Measurements from ENCODE around the gene ZNF407.

Gene ZNF407

GRCh38 chr18:74679006-74679678, 81.5 kb downstream of the ZNF407 start:
- DNase-seq (ENCODE audit: low read depth in 2 of 2) = no peak

DNA sequence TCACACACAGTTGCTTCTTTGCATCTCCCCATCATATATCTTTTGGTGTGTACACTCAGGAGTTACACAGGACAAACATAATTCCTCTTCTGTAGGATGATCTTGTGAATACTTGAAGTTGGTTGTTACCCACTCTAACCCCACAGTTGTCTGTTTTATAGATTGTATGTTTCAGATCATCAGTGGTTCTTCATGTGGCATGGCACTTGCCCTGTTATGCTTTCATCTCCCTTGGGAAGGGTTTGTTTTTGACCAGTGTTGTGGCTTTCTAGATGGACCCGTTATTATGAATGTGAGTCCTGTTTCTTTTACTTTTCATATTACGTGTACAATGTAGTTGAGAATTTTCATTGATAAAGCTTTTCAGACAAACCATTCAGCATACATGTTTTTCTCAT, 82.0 kb downstream of the ZNF407 start:
- DNase-seq (ENCODE audit: low read depth in 2 of 2) = no peak

GRCh38 chr18:74682141-74682990, 84.7 kb downstream of the ZNF407 start:
- no peak for DNase-seq (ENCODE audit: low read depth in 2 of 2)

DNA sequence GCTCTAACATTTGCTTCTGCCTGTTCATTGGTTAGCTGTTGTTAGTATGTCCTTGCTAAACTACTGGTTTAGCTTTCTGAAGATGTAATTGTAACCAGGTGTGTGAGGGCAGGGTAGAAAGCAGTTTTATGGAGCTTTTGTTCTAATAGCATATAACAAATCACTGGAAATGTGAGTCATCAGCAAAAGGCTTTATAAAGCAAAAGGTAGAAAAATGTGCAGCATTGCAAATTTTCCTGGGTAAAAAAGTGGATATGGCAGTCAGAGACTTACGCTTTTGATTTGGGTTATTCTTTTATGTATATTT, 85.3 kb downstream of the ZNF407 start:
- DNase-seq (ENCODE audit: low read depth in 2 of 2) = peak; percentile 54 to 57

DNA sequence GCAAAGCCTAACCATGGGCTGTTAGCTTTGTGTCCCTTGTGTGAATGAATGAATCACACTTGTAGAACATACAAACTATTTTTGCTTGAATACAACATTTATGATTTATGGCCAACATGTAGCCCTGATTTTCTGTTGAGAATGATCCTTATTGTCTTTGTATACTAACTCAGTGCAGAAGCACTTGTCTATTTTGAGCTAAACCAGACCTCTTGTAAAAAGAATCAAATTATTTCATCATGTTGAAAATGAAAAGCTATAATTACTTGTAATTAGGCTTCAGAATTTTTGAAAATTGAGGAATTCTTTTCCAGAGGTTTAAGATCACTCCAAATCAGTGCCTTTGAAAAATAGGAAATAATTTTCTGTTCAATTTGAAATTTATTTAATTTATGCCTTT, 85.9 kb downstream of the ZNF407 start:
- DNase-seq (ENCODE audit: low read depth in 2 of 2) = no peak

DNA sequence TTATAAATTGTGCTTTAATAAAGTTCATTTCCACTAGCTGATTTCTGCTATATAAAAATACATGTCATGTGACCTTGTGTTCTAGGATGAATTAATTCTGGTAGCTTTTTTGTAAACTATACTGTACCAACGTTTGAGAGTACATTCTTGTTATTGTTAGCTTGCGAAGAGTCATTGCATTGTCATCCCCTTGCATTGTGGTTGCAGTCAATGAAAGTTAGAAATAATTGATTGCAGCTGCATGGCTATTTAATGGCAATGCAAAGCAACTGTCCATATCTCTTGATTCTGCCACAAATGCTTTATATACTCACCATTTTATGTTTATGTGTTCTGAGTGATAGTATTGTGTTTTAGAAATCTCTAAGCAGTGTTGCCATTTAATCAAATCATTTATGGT, 91.6 kb downstream of the ZNF407 start:
- peak; percentile 76 to 77 for DNase-seq (ENCODE audit: low read depth in 2 of 2)

GRCh38 chr18:74692367-74693013, 94.8 kb downstream of the ZNF407 start:
- DNase-seq (ENCODE audit: low read depth in 2 of 2) = no peak

- DNase-seq (ENCODE audit: low read depth in 2 of 2) = no peak
These were observed 96.8 kb downstream of the ZNF407 start for GRCh38 chr18:74694436-74694835.

- no peak for DNase-seq (ENCODE audit: low read depth in 2 of 2)
These were observed 97.5 kb downstream of the ZNF407 start for GRCh38 chr18:74695170-74695569.

DNA sequence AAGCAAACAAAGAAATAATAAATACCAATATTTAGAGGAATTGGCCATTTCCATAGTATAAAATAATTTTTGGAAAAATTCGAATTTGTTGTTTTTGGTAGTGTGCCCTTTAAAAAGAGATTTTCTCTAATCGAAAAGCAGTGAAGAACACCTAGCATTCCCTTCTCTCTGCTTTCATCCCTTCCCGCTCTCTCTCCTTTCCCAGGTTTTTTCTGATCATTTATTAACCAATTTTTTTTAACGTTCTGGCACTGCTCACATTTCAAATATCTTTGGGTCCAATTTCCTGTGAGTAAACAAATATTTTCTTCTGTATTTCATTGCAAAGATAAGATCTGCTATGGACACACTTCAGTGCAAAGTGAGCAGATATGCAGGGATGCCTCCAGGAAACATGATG, 101.2 kb downstream of the ZNF407 start:
- no peak for DNase-seq (ENCODE audit: low read depth in 2 of 2)

DNA sequence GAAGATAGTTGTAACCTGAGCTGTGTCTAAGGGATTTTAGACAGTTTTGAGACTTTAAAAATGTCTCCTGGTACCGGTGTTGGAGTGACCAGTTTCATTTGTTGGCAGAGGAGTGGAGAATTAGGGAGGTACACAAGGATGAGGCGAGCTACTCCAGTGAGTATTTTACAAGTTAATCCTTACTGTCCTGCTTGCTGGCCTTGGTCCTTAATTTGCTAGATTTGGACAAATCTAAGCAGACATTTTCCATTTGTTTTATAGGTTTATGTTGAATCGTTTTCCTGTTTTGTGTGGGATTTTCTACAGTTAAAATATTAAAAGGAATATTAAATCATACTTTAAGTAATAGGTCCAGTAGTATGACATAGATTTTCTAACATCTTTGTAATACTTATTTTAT, 101.8 kb downstream of the ZNF407 start:
- DNase-seq (ENCODE audit: low read depth in 2 of 2) = no peak

DNA sequence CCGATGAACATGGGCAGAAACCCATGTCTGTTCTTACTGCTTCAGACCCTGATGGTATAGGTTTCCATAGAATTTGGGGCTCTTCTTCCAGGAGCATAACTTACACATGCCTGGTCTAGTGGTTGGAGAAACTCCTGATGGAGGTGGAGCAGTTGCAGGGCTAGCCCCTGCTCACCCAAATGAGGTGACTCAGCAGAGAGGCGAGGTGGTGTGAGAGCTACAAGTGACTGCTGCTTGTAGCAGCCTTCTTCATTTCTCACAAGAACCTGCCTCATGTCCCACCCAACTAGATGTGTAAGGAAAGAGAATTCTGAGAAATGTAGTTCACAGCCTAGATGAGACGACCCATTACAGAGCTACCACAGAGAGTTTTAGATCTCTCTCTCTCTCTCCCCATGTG, 105.3 kb downstream of the ZNF407 start:
- DNase-seq (ENCODE audit: low read depth in 2 of 2) = no peak

DNA sequence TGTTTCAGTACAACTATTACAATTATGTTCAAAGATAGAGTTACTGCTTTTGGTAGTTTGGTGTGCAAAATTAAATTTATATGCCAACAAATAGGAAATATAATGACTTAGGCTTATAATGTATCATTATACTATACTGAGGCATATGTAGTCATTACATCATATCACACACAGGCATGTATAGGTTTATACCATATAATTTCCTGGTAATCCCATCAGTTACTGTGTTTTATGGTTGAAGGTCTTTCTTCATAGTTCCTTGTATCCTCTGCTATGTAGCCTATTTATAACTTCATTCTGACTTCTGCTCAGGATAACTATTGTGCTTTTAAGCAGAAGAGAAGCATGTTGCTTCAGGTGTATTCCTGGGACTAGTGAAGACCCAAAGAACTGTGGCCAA, 110.5 kb downstream of the ZNF407 start:
- DNase-seq (ENCODE audit: low read depth in 2 of 2) = no peak

- DNase-seq (ENCODE audit: low read depth in 2 of 2) = no peak
These were observed 111.8 kb downstream of the ZNF407 start for GRCh38 chr18:74709452-74709851.

DNA sequence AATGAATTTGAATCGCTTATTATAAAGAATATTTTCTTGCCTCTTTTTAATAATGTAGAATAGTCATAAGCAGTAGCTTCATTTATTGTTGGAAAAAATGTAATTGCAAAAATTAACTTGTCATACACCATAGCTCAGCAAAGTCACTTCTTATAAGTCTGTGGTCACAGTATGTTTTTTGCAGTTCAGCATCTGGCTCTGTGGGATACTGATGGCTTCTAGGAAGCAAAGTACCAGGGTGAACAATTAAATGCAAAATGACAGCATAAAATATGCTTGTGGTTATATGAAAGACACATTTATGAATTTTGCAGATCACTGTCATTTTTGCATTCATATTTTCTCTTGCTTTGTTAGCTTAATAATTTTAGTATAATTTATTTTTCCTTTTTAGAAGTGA, 116.5 kb downstream of the ZNF407 start:
- DNase-seq (ENCODE audit: low read depth in 2 of 2) = no peak

DNA sequence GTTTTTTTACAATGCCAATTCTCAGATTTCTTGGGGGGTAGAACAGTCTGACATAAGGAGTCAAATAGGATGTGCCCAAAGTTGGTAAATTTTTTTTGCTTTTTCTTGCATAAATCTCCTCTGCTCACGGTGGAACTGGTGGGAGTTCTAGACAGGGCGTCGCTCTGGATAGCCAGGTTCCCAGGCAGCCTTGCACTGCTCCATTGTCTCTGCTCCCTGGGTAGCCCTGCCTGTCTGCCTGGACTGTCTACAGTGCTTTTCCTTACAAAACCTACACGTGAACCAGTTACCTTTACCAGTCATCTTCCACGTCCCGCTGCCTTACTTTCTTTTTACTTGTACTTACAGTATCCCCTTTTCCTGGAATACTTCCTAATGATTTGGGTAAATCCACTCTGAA, 117.1 kb downstream of the ZNF407 start:
- DNase-seq (ENCODE audit: low read depth in 2 of 2) = no peak

GRCh38 chr18:74715306-74715705, 117.6 kb downstream of the ZNF407 start:
- DNase-seq (ENCODE audit: low read depth in 2 of 2) = no peak

- DNase-seq (ENCODE audit: low read depth in 2 of 2) = no peak
These were observed 118.4 kb downstream of the ZNF407 start for GRCh38 chr18:74715865-74716712.

DNA sequence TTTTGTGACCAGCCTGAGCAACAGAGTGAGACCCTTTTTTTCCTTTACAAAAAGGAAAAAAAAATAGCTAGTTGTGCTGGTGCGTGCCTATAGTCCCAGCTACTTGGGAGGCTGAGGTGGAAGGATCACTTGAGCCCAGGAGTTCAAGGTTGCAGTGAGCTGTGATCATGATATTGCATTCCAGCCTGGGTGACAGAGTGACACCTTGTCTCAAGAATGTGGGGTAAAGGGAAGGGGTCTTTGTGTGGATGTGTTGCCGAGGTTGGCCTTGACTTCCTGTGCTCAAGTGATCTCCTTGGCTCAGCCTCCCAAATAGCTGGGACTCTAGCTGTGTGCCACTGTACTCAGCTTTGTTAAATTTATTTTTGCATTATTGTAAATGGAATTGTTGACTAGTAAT, 120.6 kb downstream of the ZNF407 start:
- DNase-seq (ENCODE audit: low read depth in 2 of 2) = no peak

DNA sequence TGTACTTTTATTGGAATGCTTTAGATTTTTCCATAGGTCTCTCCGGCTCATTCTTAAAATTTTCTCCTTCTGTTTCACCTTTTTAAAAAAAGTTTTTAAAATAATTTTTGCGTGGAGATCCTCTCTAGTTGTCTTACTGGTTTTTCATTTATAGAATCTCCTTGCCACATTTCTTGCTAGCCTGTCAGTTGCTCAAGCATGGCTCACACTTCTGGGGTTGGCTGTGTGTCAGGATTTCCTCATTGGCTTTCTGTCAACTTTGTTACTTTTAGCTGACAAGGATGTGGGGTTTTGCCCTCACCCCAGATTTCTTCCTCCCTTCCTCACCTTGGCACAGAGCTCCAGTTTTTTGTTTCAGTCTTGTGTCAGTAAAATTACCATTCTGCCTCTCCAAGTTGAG, 124.6 kb downstream of the ZNF407 start:
- DNase-seq (ENCODE audit: low read depth in 2 of 2) = no peak

- DNase-seq (ENCODE audit: low read depth in 2 of 2) = peak; percentile 56 to 66
These were observed 126.5 kb downstream of the ZNF407 start for GRCh38 chr18:74724186-74724585.

DNA sequence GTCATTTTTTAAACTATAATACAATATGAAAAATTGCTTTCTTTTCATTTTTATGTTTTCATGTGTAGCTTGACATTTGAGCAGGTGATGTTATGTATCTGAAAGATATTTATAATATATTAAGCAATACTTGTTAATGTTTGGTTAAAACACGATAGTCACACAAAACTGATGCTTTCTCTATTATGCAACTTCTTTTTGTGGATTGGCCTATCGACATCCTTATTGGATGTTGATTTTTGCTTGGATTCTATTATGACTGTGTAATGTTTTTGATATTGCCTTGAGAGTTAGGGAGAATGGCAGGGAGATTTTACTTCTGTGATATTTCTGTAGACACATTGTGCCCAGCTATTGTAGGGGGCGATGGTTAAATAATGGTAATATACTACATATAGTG, 128.0 kb downstream of the ZNF407 start:
- DNase-seq (ENCODE audit: low read depth in 2 of 2) = no peak

Data from fibroblast of skin of left quadriceps (primary cell).